Smooth muscle cell (in vitro differentiated cells): ENCODE measurements around the gene PARD6G. TPM values are rescaled to one million over a fixed set of nuclear protein-coding genes. Genes with fewer than 3 reads are reported as not detected.
"Not testable (repeated sequence)": the region's sequence is repeated elsewhere in the genome, so short reads cannot be mapped to it uniquely, and the experiment has no call there.

Experiments used
- DNase-seq: peaks from one replicate; lab custom pipeline; 2025; ENCODE audit not compliant: unreplicated experiment; lab: John Stamatoyannopoulos, UW
- H2AFZ ChIP-seq: fragments of 200-600 bp; sonication (generic); 2 replicates; pipeline ENCODE4 v1.6.0; 2016; ENCODE audit warnings: antibody characterized with exemption, low read depth, mild to moderate bottlenecking
- H3F3A ChIP-seq: fragments of 200-600 bp; sonication (generic); 2 replicates; pipeline ENCODE4 v1.6.0; 2017; ENCODE audit warnings: antibody characterized with exemption, low read depth
- H3K27ac ChIP-seq: fragments of 200-600 bp; sonication (generic); 2 replicates; pipeline ENCODE4 v1.5.1; 2016; ENCODE audit warnings: low read depth, mild to moderate bottlenecking
- H3K27me3 ChIP-seq: fragments of 200-600 bp; sonication (generic); 2 replicates; pipeline ENCODE4 v1.6.1; 2016; ENCODE audit warnings: low read depth, mild to moderate bottlenecking
- H3K36me3 ChIP-seq: fragments of 200-600 bp; sonication (generic); 2 replicates; pipeline ENCODE4 v1.5.1; 2016; ENCODE audit warnings: low read depth
- H3K4me1 ChIP-seq: fragments of 200-600 bp; sonication (generic); 2 replicates; pipeline ENCODE4 v1.5.1; 2016; ENCODE audit warnings: low read depth
- H3K4me2 ChIP-seq: fragments of 200-600 bp; sonication (generic); 2 replicates; pipeline ENCODE4 v1.6.0; 2016; ENCODE audit warnings: mild to moderate bottlenecking
- H3K4me3 ChIP-seq: fragments of 200-600 bp; sonication (generic); 2 replicates; pipeline ENCODE4 v1.5.1; 2016; ENCODE audit warnings: mild to moderate bottlenecking
- H3K79me2 ChIP-seq: fragments of 200-600 bp; sonication (generic); 2 replicates; pipeline ENCODE4 v1.6.0; 2016; ENCODE audit warnings: low read depth, mild to moderate bottlenecking
- H3K9ac ChIP-seq: fragments of 200-600 bp; sonication (generic); 2 replicates; pipeline ENCODE4 v1.6.0; 2016; ENCODE audit warnings: low read depth
- H3K9me3 ChIP-seq: fragments of 200-600 bp; sonication (generic); replicated peaks from 2 replicates; pipeline ENCODE4 v1.5.1; 2016; ENCODE audit warnings: low read depth
- H4K20me1 ChIP-seq: fragments of 200-600 bp; sonication (generic); 2 replicates; pipeline ENCODE4 v1.6.0; 2016; ENCODE audit warnings: low read depth
- CTCF ChIP-seq: fragments of 200-600 bp; sonication (generic); IDR thresholded peaks from 2 replicates; pipeline ENCODE4 v1.5.1; 2017; ENCODE audit warnings: borderline replicate concordance, mild to moderate bottlenecking, antibody characterized with exemption; ENCODE audit not compliant: insufficient read depth, poor library complexity, severe bottlenecking
- WGBS: methylation state at CpG from one replicate; pipeline ENCODE4 v1.1.7; 2016; ENCODE audit warnings: low lambda C conversion rate; 5-methylcytosine and 5-hydroxymethylcytosine counted together
- polyA plus RNA-seq: library from polyadenylated mRNA; unstranded; fragments of >200 nt; fragmentation: Nextera tagmentation; extraction: Ambion mirVana; gene quantifications from 2 replicates; pipeline ENCODE4 v1.2.1, GENCODE V29; 2016
- total RNA-seq: library from RNA; depleted of rRNA; stranded (reverse); fragments of >200 nt; gene quantifications from 2 replicates; pipeline ENCODE4 v1.2.3, GENCODE V29; 2014

The PARD6G gene
- total and polyA plus RNA-seq, 2 experiments from 2014 or later: 19.8 to 19.9 TPM

- H3K4me3 ChIP-seq: no peak overlapping the region
- H4K20me1 ChIP-seq: peaks cover 70% of the 10 kb centered on the region
- H3K9ac ChIP-seq: no peak overlapping the region
- no peaks in the 10 kb centered on the region for H3F3A ChIP-seq
- no peaks in the 10 kb centered on the region for H3K27me3 ChIP-seq
- no peak for DNase-seq
- H3K36me3 ChIP-seq: no peaks in the 10 kb centered on the region
- H3K9me3 ChIP-seq: no peaks in the 10 kb centered on the region
- no peaks in the 10 kb centered on the region for H3K4me1 ChIP-seq
- no peak overlapping the region for H2AFZ ChIP-seq
- no peak overlapping the region for H3K4me2 ChIP-seq
- peaks cover 67% of the 10 kb centered on the region for H3K79me2 ChIP-seq
- H3K27ac ChIP-seq: no peak overlapping the region
- WGBS: 96% methylated on average over 5 of the region's 5 CpGs
- TF ChIP-seq CTCF: no peak
Measured at GRCh38 chr18:80243204-80243603, 4.1 kb downstream of the PARD6G start.

GRCh38 chr18:80241919-80242777 lies 5.2 kb downstream of the PARD6G start:
- Histone ChIP-seq H3K9ac (no peak overlapping the region), H3K79me2 (peaks cover 70% of the 10 kb centered on the region), H3K27ac (no peak overlapping the region), H3K4me2 (no peak overlapping the region), H3K36me3 (no peaks in the 10 kb centered on the region), H2AFZ (no peak overlapping the region), H3K27me3 (no peaks in the 10 kb centered on the region), H3K4me1 (no peaks in the 10 kb centered on the region), H3K9me3 (no peaks in the 10 kb centered on the region), H3F3A (no peaks in the 10 kb centered on the region), H3K4me3 (no peak overlapping the region), H4K20me1 (peaks cover 73% of the 10 kb centered on the region)
- no peak for TF ChIP-seq CTCF
- DNase-seq: no peak
- WGBS: 96% methylated on average over 7 of the region's 7 CpGs

- Histone ChIP-seq H3K27me3 (no peaks in the 10 kb centered on the region), H3K27ac (no peak overlapping the region), H3K9me3 (no peaks in the 10 kb centered on the region), H3F3A (no peaks in the 10 kb centered on the region), H3K4me3 (no peak overlapping the region), H3K4me2 (no peak overlapping the region), H4K20me1 (peaks cover 67% of the 10 kb centered on the region), H2AFZ (no peak overlapping the region), H3K9ac (no peak overlapping the region), H3K36me3 (no peaks in the 10 kb centered on the region), H3K79me2 (peaks cover 62% of the 10 kb centered on the region), H3K4me1 (no peaks in the 10 kb centered on the region)
- no peak for DNase-seq
- TF ChIP-seq CTCF: no peak
- WGBS: 93% methylated on average over 5 of the region's 5 CpGs
Measured at GRCh38 chr18:80239830-80240229, 7.5 kb downstream of the PARD6G start.

- no peaks in the 10 kb centered on the region for H3K36me3 ChIP-seq
- H3K4me1 ChIP-seq: no peaks in the 10 kb centered on the region
- H4K20me1 ChIP-seq: peaks cover 64% of the 10 kb centered on the region
- no peaks in the 10 kb centered on the region for H3K27me3 ChIP-seq
- peaks cover 65% of the 10 kb centered on the region for H3K79me2 ChIP-seq
- H3K9ac ChIP-seq: no peak overlapping the region
- no peaks in the 10 kb centered on the region for H3F3A ChIP-seq
- no peak overlapping the region for H2AFZ ChIP-seq
- DNase-seq: no peak
- H3K4me2 ChIP-seq: no peak overlapping the region
- no peak overlapping the region for H3K4me3 ChIP-seq
- no peaks in the 10 kb centered on the region for H3K9me3 ChIP-seq
- no peak overlapping the region for H3K27ac ChIP-seq
- 93% methylated on average over 12 of the region's 12 CpGs for WGBS
- TF ChIP-seq CTCF: no peak
Measured at GRCh38 chr18:80238651-80239260, 8.6 kb downstream of the PARD6G start.

- not testable (repeated sequence) for H3K27ac ChIP-seq, H3F3A ChIP-seq, H3K4me1 ChIP-seq, H3K36me3 ChIP-seq, H3K27me3 ChIP-seq, H2AFZ ChIP-seq, H3K4me2 ChIP-seq, H3K9me3 ChIP-seq, H3K4me3 ChIP-seq, H3K9ac ChIP-seq, DNase-seq
- Histone ChIP-seq H3K79me2 (peaks cover 63% of the 10 kb centered on the region), H4K20me1 (peaks cover 64% of the 10 kb centered on the region)
Measured at GRCh38 chr18:80237519-80237918, 9.8 kb downstream of the PARD6G start.
